ENCODE data around the gene UBR4. TPM values are rescaled to one million over a fixed set of nuclear protein-coding genes. Genes with fewer than 3 reads are reported as not detected.

UBR4 gene
- total RNA-seq, 1 donor from 2014 or later: 174 TPM

DNA sequence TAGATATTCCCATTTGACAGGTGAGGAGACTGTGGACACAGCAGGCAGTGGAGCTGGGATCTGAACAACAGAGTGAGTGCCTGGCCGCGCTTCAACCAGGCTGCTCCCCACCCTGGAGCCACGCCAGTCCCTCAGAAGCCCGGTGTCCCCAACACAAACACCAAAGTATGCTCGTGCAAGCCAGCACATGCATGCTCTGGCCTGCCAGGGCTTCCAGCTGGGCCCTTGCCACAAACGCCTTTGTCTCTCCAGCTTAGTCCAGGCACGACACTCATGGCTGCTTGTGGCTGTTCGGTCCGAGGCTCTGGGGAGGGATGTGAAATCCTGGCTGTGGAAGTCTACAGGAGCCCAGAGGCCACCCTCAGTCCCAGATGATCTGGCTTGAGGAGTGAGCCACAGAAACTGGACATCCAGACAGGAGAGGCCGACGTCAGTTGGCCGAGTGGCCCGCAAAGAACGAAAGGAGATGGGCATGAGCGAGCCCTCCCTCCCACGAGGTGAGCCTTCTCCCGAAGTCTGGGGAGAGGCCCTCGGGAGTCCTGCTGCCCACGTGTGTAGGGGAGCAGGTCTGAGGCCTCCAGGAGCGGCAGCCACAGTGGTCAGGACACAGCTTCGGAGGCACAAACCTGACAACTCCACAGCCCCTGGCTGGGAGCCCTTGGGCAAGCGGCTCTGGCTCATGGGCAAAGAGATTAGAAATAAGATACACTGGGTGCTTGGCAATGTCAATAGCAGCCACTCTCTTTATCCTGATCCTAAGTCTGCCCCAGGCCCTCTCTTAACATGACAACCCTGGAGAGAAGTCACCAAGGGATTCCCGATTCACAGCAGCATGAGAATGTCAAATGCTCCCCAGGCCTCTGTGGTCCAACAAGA lies 136.5 kb downstream of the UBR4 start:
- DNase-seq (ENCODE audit: low spot score): peak; percentile 74

DNA sequence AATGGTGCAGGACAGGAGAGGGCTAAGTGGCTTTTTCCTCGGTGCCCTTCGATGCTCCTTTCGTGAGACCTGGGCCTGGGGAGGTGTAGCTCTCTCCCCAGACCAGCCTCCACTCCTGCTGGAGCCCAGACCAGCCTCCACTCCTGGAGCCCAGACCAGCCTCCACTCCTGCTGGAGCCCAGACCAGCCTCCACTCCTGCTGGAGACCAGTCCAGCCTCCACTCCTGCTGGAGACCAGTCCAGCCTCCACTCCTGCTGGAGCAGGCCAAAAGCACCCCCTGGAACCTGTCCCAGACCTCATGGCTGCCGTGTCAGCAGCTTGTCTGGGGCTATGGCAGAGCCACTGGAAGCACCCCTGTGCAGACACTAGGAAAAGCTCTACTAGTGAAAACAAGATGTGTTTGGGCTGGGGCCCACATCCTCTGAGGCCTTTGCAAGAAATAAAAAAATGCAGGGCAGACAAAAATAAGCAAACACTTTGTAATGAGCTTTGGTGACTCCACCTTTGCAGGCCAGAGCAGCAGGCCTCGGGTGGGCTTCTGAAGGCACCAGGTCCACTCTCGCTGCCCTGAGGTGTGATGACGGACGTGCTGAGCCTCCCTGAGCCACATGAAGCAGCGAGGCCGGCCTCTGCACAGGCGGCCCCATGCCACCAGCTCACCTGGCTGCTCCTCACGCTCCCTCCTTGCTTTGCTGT lies 137.6 kb downstream of the UBR4 start:
- DNase-seq (ENCODE audit: low spot score): no peak

DNA sequence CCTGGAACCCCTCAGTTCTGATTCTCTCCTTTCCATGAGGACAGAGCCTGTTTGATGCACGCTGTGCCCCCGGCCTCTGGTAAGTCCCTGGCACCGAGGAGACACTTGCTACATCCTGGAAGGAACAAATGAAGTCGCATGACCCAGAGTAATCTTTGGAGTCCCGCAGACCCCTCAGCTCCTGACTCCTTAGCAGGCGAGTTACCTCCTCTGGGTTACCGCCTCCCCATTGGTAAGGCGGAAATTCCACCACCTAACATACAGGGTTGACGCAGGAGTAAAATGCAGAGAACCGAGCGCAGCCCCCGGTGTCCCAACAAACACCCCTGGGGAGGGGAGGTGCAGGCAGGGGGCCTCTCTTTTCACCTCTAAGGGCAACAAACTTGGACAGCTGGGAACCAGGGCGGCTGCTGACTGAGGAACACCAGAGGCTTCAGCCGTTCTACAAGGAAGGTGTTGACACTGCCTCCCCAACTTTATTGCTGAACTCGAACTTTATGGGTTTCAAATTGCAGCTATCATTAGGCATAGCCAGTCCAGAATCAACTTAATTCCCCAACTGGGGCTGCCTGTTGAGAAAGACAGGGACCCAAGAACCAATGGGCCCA lies 138.3 kb downstream of the UBR4 start:
- DNase-seq (ENCODE audit: low spot score): no peak

DNA sequence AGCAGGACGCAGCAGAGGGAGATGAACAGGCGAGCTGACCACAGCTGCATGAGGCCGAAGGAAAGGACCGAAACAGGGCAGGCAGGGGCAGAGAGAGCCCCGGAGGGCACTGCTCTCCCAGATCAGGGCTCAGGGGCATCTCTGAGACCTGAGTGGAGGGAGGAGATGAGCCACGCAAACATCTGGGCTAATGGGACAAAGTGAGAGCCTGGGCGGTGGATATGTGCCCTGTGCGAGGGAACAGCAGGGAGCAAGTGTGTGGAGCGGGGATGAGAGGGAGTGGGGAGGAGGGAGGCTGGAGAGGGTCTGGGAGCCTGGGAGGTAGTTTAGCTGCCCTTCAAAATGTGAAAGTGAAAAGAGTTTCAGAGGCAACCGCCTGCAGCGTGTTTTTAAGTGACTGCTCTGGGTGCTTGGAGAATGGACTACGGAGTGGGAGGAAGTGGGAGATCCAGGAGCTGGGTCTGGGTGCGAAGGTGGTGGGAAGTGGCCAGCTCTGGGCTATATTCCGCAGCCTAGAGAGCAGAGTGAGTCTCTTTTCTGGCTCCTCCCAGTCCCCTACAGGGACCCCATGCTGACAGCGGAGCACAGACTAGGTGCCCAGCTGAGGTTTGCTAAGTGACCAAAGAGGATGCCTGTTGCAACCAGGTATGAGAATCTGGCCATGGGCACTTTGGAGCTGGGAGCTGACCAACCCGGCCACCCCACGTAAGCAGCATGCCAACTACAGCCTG lies 139.0 kb downstream of the UBR4 start:
- no peak for DNase-seq (ENCODE audit: low spot score)

DNA sequence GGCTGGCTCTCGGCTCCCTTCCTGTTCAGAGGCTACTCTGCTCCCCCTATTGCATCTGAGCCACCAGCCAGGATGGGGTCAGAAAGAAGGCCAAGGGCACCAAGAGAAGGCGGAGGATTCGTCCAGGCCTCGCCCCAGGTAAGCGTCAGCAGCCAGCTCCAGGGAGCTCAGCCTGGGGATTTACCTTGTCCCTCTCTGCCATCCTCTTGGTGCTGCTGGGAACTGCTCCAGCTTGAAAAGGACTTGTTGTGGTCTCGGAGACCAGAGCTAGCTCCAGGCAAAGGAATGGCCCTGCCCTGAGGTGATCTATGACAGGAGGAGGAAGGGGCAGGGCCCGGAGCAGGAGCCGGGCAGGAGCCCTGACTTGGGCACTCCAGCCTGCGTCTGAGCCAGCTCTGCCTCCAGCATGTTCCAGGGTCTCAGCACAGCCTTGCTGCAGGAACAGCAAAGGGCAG lies 139.8 kb downstream of the UBR4 start:
- DNase-seq (ENCODE audit: low spot score): no peak

DNA sequence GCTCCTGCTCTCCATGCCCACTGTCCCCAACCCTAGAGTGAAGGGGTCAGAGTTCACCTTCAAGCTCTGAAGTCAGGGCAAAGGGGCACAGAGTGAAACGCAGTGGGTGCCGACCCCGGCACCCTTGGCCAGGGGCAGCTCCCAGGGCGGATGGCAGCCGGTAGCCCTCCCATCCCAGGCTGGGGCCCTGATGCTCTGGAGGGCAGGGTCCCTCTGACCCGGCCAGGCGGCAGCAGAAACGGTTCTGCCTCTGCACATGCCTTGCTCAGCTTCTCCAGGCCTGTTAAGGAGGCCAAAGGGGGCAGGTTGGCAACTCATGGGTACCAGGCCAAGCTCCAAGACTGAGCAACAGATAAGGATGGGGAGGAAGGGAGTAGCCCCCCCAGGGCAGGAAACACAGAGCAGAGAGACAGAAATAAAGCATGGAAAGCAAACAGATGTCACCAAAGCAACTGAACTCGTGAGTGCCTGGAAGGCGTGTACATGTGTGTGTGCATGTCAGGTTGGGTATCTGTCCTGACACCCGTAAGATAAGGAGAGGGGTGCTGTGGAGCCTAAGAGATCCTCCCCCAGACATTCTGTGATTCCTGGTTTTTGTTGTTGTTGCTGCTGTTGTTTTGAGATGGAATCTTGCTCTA lies 141.3 kb downstream of the UBR4 start:
- no peak for DNase-seq (ENCODE audit: low spot score)

DNA sequence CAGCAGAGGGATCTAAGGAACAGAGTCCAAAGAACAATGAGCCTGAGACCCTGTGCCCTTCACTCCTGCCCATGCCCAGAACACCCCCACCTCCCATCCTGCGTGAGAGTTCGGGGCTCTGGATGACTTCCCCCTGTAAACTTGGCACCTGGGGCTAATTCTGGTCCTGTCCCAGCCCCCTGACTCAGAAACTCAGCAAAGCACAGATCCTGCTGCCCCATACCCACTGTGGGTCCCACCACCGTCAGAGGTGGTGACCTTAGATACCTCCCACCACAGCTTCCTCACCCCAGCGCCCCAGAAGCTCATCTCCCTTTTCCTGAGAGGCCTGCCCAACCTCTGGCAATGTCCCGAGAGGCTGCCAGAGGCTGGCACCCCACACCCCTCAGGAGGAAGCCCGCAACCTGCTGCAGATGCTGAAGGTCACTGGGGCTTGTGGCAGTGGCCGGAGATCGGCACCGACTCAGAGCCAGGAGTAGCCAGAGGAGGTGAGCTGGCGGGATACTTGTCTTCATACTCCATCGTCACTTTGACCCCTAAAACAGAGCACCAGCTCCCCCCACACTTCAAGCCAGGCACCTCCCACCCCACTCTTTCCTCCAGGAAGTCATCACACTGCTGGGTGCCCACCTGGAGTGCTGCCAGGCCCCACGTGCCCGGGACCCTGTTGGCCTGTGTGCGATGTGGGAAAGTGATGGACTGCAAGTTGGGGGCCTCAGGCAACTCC lies 142.0 kb downstream of the UBR4 start:
- DNase-seq (ENCODE audit: low spot score): no peak

DNA sequence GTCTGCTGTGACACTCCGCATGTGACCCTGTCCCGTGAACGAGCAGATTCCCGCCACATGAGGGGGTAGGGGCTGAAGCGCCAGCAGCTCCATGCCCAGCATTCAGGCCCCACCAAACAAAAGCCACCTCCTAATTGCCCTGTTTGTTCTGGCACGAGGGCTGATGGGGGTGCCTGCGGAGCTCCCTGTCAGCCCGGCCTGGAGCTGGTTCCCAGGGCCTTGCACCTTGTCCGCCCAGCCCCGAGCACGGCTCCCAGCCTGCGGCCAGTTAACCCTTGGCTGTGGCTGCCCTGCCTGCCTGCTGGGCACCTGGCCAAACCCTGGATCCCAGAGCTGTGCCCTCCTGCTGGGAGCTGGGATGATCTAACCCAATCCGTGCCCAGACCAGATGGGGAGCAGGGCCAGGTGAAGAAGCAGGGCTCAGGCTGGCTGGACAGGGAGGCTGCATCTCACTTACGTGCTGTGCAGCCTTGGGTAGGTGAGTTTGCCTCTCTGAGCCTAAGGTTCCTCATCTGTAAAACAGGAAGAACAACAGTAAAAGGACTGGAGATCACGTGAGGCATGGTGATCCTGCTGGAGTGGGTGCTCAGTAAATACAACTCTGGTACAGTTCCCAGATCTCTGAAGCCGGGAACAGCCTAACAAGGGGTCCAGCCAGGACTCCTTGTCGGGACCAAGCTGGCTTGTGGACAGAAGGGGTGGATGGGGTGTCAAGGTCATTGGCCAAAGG lies 142.7 kb downstream of the UBR4 start:
- DNase-seq (ENCODE audit: low spot score): no peak

DNA sequence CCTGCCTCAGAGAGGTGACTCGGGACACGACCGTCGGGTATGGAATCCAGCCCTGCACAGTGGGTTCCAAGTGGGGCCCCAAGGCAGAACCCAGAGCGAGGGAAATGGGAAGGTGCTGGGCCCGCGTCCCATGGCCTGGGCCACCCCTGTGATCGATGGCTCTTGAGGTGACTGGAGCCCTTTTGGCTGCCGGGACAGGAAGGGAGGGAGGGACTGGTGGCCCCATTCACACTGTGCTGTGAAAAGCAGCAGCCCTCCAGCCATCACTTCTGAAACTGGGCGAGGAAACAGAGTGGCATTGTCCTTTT lies 143.2 kb downstream of the UBR4 start:
- no peak for DNase-seq (ENCODE audit: low spot score)

DNA sequence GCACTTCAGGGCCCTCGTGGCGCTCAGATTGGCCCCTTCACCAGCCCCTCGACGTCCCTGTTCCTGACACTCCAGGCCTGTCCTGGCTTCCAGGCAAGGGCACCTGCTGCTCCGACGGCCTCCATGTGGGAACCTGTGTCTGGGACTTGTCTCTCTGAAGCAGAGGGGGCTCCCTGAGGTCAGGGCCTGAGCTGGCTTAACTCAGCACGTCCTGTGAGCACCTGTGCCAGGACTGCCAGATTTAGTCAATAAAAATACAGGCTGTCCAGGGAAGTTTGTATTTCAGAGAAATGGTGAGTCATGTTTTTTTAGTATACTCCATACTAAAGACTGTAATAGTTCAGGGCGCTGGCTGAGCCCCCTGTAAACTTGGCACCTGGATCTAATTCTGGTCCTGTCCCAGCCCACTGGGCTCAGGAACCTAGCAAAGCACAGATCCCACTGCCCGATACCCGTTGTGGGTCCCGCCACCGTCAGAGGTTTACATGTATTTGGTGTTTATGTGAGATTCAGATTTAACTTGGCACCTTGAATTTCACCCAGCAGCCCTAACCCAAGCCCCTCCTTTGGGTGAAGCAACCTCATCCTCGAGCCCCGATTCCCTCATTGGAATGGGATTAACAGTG lies 143.7 kb downstream of the UBR4 start:
- no peak for DNase-seq (ENCODE audit: low spot score)

DNA sequence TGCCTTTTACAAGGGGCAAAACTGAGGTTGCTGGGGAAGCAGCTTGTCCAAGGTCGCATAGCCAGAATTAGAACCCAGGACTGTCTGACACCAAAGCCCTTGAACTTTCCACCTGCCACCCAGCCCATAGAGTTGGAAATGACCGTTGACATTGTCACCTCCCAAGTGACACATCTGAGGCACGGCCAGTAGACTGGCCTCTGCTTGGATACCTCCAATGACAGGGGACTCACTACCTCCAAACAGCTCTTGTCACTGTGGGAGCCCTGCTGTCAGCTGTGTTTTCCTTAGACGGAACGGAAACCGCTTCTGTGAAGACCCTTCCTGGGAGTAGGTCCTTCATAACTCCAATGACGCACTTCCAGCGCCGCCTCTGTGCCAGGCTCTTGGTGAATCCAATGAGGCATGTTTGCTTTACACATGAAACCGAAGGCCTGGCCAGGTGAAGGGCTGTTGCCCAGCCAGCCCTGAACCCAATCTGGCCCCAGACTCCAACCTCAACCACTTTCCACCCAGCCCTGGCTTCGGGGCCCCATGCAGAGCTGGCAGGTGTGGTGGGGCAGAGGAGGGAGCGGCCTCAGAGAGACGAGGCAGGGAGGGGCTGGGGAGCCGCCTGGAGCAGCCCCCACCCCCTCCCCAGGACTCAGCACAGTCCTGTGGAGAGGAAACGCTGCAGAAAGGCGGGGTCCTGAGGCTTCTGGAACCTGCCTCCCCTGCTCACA lies 144.4 kb downstream of the UBR4 start:
- no peak for DNase-seq (ENCODE audit: low spot score)

DNA sequence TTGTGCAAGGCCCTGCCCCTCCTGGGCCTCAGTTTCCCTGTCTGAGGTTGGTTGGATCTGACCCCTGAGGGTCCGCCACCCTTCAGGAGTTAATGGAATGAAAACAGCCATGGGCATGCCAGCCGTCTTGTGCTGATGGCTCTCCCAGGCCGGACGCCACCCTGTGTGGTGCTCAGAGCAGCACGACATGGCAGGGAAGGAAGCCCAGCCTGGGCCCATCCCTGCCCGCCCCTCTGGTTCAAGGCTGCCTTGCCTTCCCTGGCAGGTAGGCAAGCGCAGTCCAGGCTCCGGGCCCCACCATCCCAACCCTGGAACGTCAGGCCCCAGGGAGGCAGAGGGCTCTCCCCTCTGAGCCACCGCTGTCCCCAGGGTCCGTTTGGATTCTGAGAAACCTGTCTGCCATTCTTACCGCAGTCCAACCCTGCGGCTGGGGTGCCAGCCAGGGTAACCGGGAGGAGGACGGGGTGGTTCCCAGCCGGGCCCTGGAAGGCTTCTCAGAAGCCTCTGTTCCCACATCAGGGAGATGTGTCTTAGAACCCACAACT lies 145.1 kb downstream of the UBR4 start:
- no peak for DNase-seq (ENCODE audit: low spot score)

DNA sequence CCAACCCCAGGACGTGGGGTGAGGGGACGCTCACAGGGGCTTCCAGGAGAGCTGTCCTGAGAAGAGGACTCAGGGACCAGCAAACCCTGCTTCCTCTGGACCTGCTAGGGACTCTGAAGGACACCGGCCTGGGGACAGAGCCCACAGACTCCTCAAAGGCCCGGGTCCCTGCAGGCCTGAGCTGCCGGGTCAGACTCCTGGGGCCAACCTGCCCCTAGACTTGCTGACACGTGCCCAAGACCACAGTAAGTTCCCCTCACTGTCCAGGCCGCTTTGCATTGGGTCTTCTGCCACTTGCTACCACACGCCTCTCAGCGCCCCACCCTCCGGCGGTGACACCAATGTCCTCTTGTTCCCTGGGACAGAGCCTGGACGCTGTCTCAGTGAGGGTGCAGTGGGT lies 146.9 kb downstream of the UBR4 start:
- DNase-seq (ENCODE audit: low spot score): no peak

DNA sequence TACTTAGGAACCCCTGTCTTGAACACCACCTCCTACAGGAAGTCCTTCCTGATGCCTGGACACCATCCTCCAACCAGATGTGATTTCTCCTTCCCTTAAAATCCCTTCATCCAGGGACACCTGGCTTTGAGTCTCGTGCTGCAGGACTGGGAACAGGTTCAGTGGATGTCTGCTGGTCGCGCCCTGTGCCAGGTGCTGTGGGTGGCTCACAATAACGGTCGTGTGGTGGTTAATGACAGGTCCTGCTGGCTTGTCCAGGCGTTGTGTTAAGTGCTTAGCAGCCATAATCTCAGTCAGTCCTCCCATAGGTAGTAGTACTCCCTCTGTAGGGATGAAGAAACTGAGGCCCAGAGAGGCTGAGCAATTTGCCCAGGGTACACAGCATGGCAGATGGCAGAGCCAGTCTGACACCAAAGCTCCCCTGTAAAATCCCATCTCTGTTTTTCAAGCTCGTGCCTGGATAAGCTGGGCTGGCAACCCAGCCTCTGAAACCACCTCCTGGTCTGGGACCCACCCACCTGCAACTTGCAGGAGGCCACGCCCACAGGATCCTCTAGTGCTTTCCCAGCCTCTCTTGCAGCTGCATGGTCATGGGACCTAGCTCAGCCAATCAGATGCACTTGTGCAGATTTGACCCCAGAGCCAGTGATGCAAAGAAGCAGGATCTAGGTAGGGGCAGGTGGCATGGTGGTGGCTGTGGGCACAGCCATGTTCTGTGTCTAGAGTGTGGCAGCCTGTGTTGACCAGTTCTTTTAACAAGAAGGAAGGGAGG lies 147.6 kb downstream of the UBR4 start:
- no peak for DNase-seq (ENCODE audit: low spot score)

DNA sequence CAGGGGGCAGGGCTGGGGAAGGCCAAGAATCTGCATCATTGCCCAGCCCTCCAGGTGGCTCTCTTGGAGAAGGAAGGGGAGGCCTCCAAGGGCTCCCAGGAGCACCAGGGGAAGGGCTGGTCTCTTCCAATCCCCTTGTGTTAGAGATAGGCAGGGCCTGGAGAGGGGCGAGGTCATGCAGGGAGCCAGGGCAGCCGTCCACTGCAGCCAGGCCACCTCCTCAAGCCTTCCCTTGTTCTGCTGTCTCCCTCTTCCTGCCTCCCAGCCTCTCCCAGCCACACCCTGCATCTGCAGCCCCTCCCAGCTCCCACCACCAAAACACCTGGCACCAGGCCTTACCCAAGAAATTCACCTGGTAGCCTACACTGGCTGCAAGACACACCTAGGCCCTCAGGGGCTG lies 148.3 kb downstream of the UBR4 start:
- DNase-seq (ENCODE audit: low spot score): no peak

DNA sequence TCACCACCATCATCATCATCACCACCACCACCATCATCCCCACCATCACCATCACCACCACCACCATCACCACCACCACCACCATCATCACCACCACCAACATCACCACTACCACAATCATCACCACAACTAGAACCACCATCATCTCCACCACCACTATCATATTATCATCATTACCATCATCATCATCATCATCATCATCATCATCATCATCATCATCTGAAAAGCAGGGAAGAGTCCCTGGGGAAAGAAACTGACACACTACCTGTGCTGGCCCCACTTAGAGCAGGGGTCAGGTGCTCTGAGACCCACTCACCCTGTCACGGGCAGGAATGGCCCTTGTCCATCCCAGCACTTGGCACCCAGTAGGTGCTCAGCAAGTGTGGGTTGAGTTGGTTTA lies 148.7 kb downstream of the UBR4 start:
- no peak for DNase-seq (ENCODE audit: low spot score)

DNA sequence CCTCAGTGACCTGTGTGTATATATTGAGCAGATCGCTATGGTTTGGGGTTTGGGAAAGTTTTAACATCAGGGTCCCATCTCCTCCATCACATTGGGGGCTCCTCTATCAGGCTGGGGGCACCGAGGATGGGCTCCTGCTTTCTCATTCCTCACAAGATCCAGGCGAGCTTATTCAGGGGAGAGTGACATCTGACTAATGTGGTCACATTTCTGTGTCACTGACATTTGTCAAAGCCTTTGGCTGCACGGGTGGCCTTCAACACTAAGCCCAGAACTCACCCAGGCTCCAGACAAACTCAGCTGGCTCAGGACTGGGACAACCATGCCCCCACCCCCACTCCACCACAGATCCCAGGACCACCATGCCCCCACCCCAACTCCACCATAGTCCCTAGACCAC lies 150.3 kb downstream of the UBR4 start:
- no peak for DNase-seq (ENCODE audit: low spot score)

DNA sequence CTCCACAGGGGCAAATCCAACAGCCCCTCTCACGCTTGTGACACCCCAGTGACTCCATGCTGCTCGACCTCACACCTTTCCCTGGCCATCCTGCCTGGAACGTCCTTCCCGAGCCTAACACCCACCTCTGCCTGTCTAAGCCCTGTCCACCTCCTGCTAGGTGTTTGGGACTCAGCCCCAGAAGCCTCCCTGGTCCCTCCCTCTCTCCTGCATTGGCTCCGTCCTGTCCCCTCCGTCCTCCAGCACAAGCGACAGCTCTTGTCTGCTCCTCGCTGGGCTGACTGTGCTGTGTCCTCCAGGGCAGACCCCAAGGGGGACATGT lies 151.6 kb downstream of the UBR4 start:
- DNase-seq (ENCODE audit: low spot score): no peak

All from ureter (tissue), 1 donor.